Endothelial cell of umbilical vein (primary cell): Measurements from ENCODE around the gene RIN2. TPM values are rescaled to one million over a fixed set of nuclear protein-coding genes. Genes with fewer than 3 reads are reported as not detected.

Experiments
- BruUV-seq: library from RNA; stranded (reverse); fragments of 400-500 nt; replicated peaks from 2 replicates; lab custom pipeline; 2021; lab: Mats Ljungman, UMichigan
- CTCF ChIA-PET: fragments of 300-600, 350-600 bp; sonication (Branson Sonifier 250); formaldehyde crosslinking; loops from one replicate; lab custom pipeline; 2021; ENCODE audit warnings: antibody characterized with exemption, inconsistent platforms; lab: Charles Lee
- POLR2A ChIA-PET: fragments of 300-600, 350-600 bp; sonication (Branson Sonifier 250); formaldehyde crosslinking; loops from one replicate; lab custom pipeline; 2021; ENCODE audit warnings: antibody characterized with exemption, inconsistent platforms; lab: Charles Lee
- DNase-seq: peaks from one replicate; pipeline ENCODE4 v3.0.0-alpha.2; 2011; ENCODE audit warnings: low read depth, low spot score
- FAIRE-seq: peaks from 2 replicates; lab custom pipeline; 2011; peaks lifted over from hg19 to GRCh38; lab: Jason Lieb, UNC
- H2AFZ ChIP-seq: 2 replicates; pipeline ENCODE4 v1.6.0; 2012; ENCODE audit warnings: low read depth, low read length, control low read depth, inconsistent platforms
- H3K27ac ChIP-seq: 2 replicates; pipeline ENCODE4 v1.5.1; 2011; ENCODE audit warnings: low read depth, mild to moderate bottlenecking, control low read depth, low read length, moderate library complexity; ENCODE audit not compliant: insufficient read depth
- H3K27me3 ChIP-seq, 2 experiments: 2 replicates each; pipeline versions ENCODE4 v1.6.0 to v1.6.1; 2011; ENCODE audit warnings: low read length in 2 of 2, mixed read lengths in 1 of 2; ENCODE audit not compliant: control insufficient read depth in 2 of 2, insufficient read depth in 2 of 2
- H3K36me3 ChIP-seq, 2 experiments: 2 replicates in 1 of 2; 3 replicates in 1 of 2; pipeline ENCODE4 v1.5.1; 2011; ENCODE audit warnings: low read length in 2 of 2, mild to moderate bottlenecking in 1 of 2, moderate library complexity in 1 of 2; ENCODE audit not compliant: control insufficient read depth in 2 of 2, insufficient read depth in 2 of 2; ENCODE audit errors: extremely low read depth in 1 of 2
- H3K4me1 ChIP-seq: 3 replicates; pipeline ENCODE4 v1.5.1; 2011; ENCODE audit warnings: mild to moderate bottlenecking, low read length; ENCODE audit not compliant: control insufficient read depth, insufficient read depth; ENCODE audit errors: extremely low read depth
- H3K4me2 ChIP-seq: 2 replicates; pipeline ENCODE4 v1.6.1; 2011; ENCODE audit warnings: low read length, control low read depth, mixed read lengths; ENCODE audit not compliant: insufficient read depth
- H3K4me3 ChIP-seq, 3 experiments: fragments of 200-600 bp in 1 of 3; sonication (generic), shearing (Covaris generic) in 1 of 3; replicated peaks in 1 of 3; 2 replicates each; pipeline ENCODE4 v1.5.1; 2011 to 2016; ENCODE audit warnings: control low read depth in 3 of 3, low read length in 3 of 3, mild to moderate bottlenecking in 2 of 3, inconsistent platforms in 1 of 3, low read depth in 1 of 3, moderate library complexity in 1 of 3; ENCODE audit not compliant: insufficient read depth in 1 of 3
- H3K79me2 ChIP-seq: 2 replicates; pipeline ENCODE4 v1.6.0; 2012; ENCODE audit warnings: low read length, inconsistent platforms; ENCODE audit not compliant: control insufficient read depth, insufficient read depth
- H3K9ac ChIP-seq: replicated peaks from 2 replicates; pipeline ENCODE3; 2011; ENCODE audit warnings: low read length, control low read depth; ENCODE audit not compliant: insufficient read depth; ENCODE audit errors: extremely low read depth
- H3K9me1 ChIP-seq: replicated peaks from 3 replicates; pipeline ENCODE4 v1.6.0; 2011; ENCODE audit warnings: mild to moderate bottlenecking, low read length; ENCODE audit not compliant: control insufficient read depth, insufficient read depth; ENCODE audit errors: extremely low read depth
- H3K9me3 ChIP-seq: replicated peaks from 2 replicates; pipeline ENCODE4 v1.5.1; 2012; ENCODE audit warnings: low read length, inconsistent platforms; ENCODE audit not compliant: control insufficient read depth, insufficient read depth
- H4K20me1 ChIP-seq: replicated peaks from 2 replicates; pipeline ENCODE3; 2011; ENCODE audit warnings: mild to moderate bottlenecking, low read length; ENCODE audit not compliant: control insufficient read depth, insufficient read depth; ENCODE audit errors: extremely low read depth
- CTCF ChIP-seq, 2 donors: IDR thresholded peaks; 1 replicate in 1 of 2; 2 replicates in 1 of 2; pipeline ENCODE4 v1.5.1; 2011; ENCODE audit warnings: low read length in 2 of 2, mild to moderate bottlenecking in 2 of 2, moderate library complexity in 2 of 2, control low read depth in 1 of 2, inconsistent platforms in 1 of 2, low read depth in 1 of 2; ENCODE audit not compliant: insufficient read depth in 1 of 2; ENCODE audit errors: extremely low read depth in 1 of 2
- EZH2 ChIP-seq: IDR thresholded peaks from 2 replicates; pipeline ENCODE4 v1.6.1; 2012; ENCODE audit warnings: borderline replicate concordance, low read depth, mild to moderate bottlenecking, moderate library complexity, low read length, inconsistent platforms; ENCODE audit not compliant: severe bottlenecking
- FOS ChIP-seq: IDR thresholded peaks from 2 replicates; pipeline ENCODE4 v1.6.1; 2011; ENCODE audit warnings: mild to moderate bottlenecking, low read length, moderate library complexity, borderline replicate concordance; ENCODE audit not compliant: insufficient read depth
- GATA2 ChIP-seq: IDR thresholded peaks from 2 replicates; pipeline ENCODE4 v1.7.0; 2011; ENCODE audit warnings: low read depth, mild to moderate bottlenecking, moderate library complexity, mixed read lengths, low read length; ENCODE audit not compliant: insufficient read length, insufficient read depth
- JUN ChIP-seq: IDR thresholded peaks from 2 replicates; pipeline ENCODE4 v1.6.1; 2011; ENCODE audit warnings: borderline replicate concordance, low read depth; ENCODE audit not compliant: insufficient read length, insufficient read depth
- MYC ChIP-seq: IDR thresholded peaks from one replicate; pipeline ENCODE4 v1.6.1; 2011; ENCODE audit warnings: mild to moderate bottlenecking, low read depth, low read length
- POLR2A ChIP-seq: IDR thresholded peaks from 2 replicates; pipeline ENCODE4 v1.6.1; 2012; ENCODE audit warnings: low read depth, mild to moderate bottlenecking, control low read depth, low read length
- POLR2AphosphoS5 ChIP-seq: IDR thresholded peaks from 2 replicates; pipeline ENCODE4 v1.6.1; 2012; ENCODE audit warnings: low read depth, mild to moderate bottlenecking, control low read depth, low read length, moderate library complexity; ENCODE audit not compliant: insufficient read depth
- dilution Hi-C: fragments of 300-500 bp; cut with MboI; formaldehyde crosslinking; loops from one replicate; pipeline ENCODE4 v1.15.0; 2019; ENCODE audit warnings: low sequenced_read_pairs; ENCODE audit not compliant: extremely low pct_ligation_motif_present
- intact Hi-C: fragments of 100-400 bp; cut with micrococcal nuclease; formaldehyde crosslinking; loops from one replicate; pipeline ENCODE4 v1.10.0; 2022
- polyA plus RNA-seq, 4 experiments: library from polyadenylated mRNA; depleted of rRNA in 3 of 4; stranded (reverse) in 3 of 4; unstranded in 1 of 4; fragments of >200 nt; gene quantifications; 2 replicates each; pipeline versions ENCODE4 v1.2.1 to v1.2.3, GENCODE V29; 2011 to 2012; ENCODE audit warnings: missing spikeins in 1 of 4
- total RNA-seq: library from RNA; stranded (reverse); gene quantifications from 2 replicates; pipeline ENCODE4 v1.2.3, GENCODE V29; 2021
- TF ChIP-seq, protein P1 (sequence below): IDR thresholded peaks from 2 replicates; pipeline ENCODE4 v1.6.1; 2011; ENCODE audit not compliant: insufficient read depth, insufficient read length

The RIN2 gene
- total and polyA plus RNA-seq, 2 donors (not counting 3 experiments of a cell fraction or from before 2014, with no cell fraction given): 22.6 to 119 TPM

- POLR2A ChIA-PET: no interaction called here
These were observed 43.5 kb upstream of the RIN2 start for GRCh38 chr20:19714579-19714840.

More at GRCh38 chr20:19714579-19714840, 43.5 kb upstream of the RIN2 start:
- Histone ChIP-seq H3K4me3 (no peak overlapping the region), H3K4me2 (no peak overlapping the region), H3K79me2 (no peaks in the 10 kb centered on the region), H3K9ac (no peak overlapping the region), H3K9me1 (no peaks in the 10 kb centered on the region), H3K4me1 (no peaks in the 10 kb centered on the region), H3K36me3 (no peaks in the 10 kb centered on the region), H3K9me3 (no peaks in the 10 kb centered on the region), H4K20me1 (no peaks in the 10 kb centered on the region), H2AFZ (no peak overlapping the region), H3K27me3 (peaks cover 7 to 8% of the 10 kb centered on the region in 2 experiments), H3K27ac (no peak overlapping the region)
- FAIRE-seq (no peak), DNase-seq (no peak)
- CTCF ChIA-PET: interaction anchor here (0.6 to 1.7 kb wide), 6 partner anchors 10 to 280 kb away, joined by 3 to 8 read pairs (median 3); no protein-coding TSS in a partner anchor
- TF ChIP-seq POLR2AphosphoS5 (no peak), POLR2A (no peak), GATA2 (no peak), CTCF (IDR thresholded peaks at IDR 0.05; ENCODE audit: extremely low read depth in 1 of 2, insufficient read depth in 1 of 2, low read depth in 1 of 2, low read length in 2 of 2) (no peak), EZH2 (no peak), MYC (no peak), FOS (no peak), JUN (no peak)
- TF ChIP-seq, protein P1, sequence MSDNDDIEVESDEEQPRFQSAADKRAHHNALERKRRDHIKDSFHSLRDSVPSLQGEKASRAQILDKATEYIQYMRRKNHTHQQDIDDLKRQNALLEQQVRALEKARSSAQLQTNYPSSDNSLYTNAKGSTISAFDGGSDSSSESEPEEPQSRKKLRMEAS: no peak
- dilution Hi-C loops (no loop called here), intact Hi-C loops (no loop called here)
- BruUV-seq: no TSS peak
